NCI-H1105 (cell line): ENCODE measurements around the gene IRAK4.
"Not testable (repeated sequence)": the region's sequence is repeated elsewhere in the genome, so short reads cannot be mapped to it uniquely, and the experiment has no call there.

Experiments
- DNase-seq: peaks from one replicate; lab custom pipeline; 2025; lab: John Stamatoyannopoulos, UW

IRAK4 gene

DNA sequence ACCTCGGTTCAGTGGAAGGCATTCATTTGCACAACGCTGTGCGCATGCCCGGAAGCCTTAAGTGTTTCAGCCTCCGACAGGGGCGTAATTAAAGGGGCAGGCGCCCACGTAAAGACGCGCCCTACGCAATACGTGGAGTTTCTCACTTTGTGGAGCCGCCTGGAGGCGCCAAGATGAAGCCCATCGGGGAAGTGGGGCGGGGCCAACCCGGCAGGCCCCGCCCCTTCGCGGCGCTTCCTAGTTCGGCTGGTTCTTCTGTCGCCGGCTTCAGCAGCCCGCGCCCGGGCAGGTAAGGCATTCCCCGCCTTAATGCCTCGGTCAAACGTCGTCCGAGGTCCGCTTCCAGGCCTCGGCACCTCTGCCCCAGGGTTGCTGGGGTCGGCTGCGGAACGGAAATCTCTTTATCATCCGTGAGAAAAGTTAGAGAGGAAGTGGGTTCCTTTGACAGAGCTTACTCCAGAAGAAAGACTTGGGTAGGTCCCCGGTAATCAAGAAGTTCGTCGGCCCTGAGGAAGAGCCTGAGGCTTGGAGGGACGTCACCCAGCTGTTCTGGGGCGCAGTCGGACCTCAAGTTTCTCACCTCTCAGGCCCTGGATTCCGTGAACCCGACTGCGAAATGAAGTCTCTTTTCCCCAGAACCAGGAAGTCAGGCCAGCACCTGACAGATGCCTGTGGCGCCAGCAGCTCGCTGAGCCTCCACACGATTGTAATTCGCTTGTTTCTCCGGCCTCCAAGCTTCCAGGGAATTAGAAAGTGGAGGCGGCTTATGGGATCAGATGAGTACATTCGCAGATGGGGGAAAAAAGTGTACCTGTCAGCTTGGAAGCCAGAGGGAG lies at the start of gene IRAK4, which contains the start of gene PUS7L:
TSS of gene IRAK4 (plus strand) at position 224 of the 836 bp plus-strand sequence. CDS start 9,161 bp downstream, outside the sequence.
TSS of gene PUS7L (minus strand) at position 63 of the 836 bp plus-strand sequence. CDS start 3,545 bp downstream, outside the sequence.
- DNase-seq, result peak; percentile 97

DNA sequence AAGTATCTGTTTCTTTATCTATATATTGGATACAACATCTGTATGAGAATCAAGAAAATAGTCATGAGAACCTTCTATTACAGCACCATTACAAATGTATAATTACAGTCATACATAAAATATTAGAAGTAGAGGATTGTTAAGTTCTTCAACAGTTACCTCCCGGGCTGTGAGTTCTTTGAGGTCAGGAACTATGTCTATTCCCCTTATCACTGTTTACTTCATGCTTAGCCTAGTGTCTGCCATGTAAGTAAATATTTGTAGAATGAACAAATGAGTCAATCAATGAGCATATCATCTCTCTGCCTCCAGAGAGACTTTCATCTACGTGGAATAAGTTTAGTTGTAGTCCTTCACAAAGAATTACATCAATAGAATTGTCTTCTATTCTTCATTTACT lies 47.4 kb upstream of the IRAK4 start:
- DNase-seq, result no peak

DNA sequence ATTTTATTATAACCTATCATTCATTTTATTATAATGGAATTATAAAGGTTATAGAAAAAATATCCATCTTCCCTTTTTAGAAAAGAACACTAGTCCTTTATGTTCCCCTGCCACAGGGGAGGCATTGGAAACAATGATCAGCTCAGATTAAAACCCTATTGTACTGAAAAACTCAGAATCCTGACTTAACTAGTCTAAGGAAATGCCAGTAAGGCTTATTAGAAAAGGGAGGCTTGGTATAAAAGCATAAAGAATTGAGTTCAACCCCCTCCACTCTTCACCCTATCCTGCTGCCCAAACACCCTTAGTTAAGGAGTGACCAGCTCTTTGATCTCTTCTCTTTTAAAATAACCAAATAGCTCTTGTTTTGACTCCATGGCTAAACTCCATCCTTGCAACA lies 36.1 kb upstream of the IRAK4 start:
- no peak for DNase-seq

DNA sequence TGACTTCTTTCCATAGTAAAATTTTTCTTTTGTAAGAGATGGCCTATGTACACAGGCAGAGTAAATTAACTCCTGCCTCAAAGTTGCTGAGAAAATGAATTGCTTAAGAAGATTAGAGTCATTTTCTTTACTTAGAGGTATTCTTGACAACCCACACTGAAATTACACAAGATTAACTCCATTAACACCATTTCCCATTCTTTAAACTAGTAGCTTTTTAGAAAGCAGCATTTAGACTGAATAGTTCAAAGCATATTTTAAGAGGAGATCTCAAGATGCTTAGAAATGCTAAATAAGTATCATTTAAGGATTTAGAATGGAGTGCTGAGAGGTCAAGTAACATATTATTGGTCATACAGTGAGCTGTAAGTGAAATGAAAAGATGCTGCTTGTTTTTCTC lies 35.6 kb upstream of the IRAK4 start:
- no peak for DNase-seq

DNA sequence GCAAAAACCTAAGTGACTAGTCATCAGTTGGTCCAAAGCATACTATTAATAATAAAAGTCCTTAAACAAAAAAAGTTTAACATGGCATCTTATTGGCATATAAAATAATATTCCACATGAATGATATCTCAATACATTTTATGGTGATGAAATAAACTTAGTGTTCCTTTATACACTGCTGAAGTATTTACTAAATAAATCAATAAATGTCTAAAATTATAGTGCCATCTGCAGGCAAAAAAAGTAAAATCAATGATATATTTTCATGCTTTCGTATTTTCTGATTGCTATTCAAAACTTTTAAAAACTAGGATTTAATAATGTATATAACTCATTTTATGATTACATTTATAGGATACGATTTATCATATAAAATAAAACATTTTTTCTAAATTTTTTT lies 30.6 kb upstream of the IRAK4 start:
- no peak for DNase-seq

DNA sequence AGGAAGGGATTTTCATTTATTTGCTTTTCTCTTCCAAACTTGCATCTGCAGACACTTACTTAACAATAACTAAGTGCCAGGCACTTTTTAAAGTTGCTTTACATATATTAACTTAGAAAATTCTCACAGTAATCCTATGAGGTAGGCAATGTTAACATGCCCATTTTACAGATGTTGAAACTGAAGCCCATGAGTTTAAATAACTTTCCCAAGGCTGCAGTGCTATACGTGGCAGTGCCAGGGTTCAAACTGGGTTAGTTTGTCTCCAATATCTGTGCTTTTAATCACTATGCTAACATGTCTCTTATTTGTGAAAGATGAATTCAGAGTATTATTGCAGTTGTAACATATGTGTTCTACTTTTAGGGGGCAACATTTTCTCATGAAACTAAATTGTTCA lies 30.1 kb upstream of the IRAK4 start:
- no peak for DNase-seq

DNA sequence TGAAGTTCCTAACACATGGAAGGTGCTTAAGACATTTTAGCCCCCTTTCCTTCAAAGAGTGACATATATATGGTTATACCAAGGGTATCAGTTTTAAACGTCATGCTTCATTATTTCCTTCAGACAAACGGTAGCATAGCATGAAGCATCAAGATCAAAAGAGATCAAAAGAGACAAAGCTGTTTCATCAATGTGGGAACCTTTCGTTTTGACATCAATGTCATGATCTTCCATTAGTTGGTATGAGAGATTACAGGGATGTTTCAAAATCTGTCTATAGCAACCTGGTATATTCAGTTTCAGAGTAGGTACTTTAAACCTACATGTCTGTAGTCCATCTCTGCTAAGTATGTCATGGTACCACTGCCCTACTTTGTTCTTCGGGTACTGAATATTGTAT lies 28.5 kb upstream of the IRAK4 start:
- DNase-seq, result no peak

DNA sequence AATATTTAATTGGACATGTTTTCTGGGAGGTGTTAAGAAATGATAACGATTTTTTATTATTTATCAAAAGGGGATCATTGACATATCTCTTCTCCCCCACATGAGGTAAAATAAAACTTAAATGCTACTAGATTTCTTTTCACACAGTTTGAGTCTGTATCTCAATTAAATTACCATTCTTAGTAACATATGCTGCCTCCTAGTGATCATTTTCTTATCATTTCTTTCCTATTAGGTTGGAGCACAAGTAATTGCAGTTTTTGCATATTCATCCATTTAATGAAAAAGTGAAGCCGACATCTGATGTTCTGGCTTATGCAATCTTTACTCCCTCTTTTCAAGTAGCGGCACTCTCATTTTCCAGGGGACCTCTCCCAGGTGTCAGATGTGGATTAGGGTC lies 25.1 kb upstream of the IRAK4 start:
- DNase-seq, result no peak

DNA sequence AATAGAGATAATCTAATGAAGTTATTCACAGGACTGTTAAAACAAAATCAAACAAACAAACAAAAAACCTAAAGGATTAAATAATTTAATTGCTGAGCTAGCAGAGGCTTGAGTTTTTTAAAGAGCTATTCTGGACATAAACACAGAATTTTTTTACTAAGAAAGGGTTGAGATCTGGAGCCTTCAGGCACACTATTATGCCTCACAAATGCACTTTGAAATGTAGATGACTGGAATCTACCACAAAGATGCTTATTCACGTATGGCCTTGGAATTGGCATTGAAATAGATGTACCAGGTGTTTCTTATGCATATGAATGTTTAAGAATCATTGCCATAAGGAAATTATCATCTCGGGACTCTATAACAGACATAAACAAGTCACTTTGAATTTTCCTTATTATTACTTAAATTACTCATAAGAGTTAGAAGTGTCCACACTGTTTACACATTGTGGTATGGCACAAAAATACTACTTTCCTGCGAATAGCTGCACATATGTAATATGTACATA lies 21.8 kb upstream of the IRAK4 start:
- DNase-seq, result no peak

DNA sequence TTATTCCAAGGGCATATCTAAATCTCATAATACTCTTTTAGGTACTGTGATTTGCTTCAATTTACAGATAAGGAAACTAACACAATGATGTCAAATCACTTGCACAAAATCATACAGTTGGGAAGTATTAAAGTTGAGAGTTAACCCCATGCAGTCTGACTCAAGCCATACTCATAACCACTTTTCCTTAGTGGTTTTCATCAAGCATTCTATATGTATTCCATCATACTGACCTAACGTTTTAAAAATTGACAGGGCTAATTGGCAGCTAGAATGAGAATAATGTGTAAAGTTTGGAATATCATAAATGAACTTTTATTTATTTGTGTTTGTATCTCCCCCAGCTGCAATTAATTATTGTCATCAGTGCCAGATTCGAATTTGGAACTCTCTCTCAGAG lies 21.1 kb upstream of the IRAK4 start:
- no peak for DNase-seq

DNA sequence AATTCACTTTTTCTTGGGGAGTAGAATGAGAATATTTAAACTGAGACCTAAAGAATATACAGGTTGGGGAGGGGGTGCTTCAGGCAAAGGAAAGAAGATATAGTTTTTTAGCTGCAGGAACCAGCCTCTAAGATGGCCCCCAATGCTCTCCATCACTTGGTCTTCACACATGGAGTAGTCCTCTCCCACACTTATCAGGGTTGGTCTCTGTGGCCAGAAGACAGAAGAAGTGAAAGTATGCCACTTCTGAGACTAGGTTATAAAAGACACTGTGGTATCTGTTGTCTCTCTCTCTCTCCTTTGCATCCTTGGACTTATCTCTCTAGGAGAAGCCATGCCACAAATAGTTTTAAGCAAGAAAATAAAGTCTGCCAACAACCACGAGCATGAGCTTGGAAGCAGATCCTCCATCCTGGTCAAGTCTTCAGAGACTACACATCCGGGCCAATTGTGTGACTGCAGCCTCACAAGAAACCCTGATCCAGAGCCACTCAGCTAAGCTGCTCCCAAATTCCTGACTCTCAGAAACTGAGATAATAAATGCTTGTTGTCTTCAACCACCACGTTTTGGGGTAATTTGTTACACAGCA lies 18.1 kb upstream of the IRAK4 start:
- DNase-seq, result no peak

DNA sequence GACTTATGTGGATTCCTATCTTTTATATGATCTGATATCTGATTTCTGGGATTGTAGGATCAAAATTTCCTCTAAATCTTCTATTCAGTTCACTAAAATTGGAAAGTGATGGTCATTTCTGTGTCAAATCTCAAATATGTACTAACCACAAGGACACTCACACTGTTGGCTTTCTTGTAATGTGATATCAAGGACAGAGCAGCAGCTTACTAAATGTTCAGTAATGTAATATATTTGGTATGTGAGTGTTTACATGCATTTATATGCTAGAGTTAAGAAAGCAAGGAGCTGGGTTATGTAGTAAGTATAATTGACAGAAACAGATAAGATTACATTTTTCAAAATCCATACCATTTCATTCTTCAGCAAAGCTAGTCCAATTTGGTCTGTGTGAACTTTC lies 16.6 kb upstream of the IRAK4 start:
- DNase-seq, result no peak

DNA sequence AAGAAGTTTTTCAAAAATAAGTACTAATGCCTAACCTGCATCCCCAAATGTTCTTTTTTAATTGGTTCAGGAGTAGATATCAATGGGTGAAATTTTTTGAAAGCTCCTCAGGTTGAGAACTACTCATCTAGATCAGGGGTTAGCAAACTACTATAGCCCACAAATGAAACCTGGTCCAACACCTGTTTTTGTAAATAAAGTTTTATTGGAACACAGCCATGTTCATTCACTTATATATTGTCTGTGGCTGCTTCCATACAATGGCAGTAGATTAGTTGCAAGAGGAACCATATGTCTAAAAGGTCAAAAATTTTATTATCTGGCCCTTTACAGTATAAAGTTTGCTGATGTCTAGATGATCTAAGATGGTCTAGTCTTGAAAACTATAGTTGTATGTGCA lies 13.9 kb upstream of the IRAK4 start:
- DNase-seq, result no peak

DNA sequence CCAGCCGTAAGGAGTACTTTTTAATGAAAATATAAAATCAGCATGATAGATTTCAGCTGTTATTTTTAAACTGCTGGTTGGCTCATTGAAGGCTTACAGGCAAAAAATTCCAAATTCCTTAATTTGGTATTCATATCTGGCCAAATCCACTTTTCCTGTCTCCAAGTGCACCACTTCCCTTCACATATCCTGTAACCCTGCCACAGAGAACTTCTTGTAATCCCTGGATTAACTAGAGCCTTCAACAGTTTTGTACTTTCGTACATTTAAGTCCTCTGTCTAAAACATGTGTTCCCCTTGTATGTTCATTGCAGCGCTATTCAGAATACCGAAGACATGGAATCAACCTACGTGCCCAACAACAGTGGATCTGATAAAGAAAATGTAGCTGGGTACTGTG lies 9.7 kb upstream of the IRAK4 start:
- DNase-seq, result no peak

DNA sequence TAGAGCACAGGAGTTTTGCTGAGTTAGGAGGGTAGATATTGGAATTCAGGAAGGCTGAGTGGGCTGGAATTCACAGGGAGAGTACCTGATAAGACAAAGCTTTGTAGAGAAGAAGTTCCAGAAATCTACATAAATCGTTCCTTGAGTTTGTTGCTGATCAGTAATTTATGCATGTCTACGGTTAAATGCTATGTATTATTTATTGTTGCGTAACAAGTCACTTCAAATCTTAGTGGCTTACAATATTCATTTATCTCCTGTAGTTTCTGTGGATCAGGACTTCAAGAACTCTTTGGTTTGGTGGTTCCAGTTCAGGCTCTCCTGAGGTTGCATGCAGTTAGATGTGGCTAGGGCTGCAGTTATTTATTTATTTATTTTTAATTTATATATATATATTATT lies 7.9 kb upstream of the IRAK4 start:
- DNase-seq, result no peak

DNA sequence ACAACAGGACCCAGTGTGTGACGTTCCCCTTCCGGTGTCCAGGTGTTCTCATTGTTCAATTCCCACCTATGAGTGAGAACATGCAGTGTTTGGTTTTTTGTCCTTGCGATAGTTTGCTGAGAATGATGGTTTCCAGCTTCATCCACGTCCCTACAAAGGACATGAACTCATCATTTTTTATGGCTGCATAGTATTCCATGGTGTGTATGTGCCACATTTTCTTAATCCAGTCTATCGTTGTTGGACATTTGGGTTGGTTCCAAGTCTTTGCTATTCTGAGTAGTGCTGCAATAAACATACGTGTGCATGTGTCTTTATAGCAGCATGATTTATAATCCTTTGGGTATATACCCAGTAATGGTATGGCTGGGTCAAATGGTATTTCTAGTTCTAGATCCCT lies 7.4 kb upstream of the IRAK4 start:
- not testable (repeated sequence) for DNase-seq

DNA sequence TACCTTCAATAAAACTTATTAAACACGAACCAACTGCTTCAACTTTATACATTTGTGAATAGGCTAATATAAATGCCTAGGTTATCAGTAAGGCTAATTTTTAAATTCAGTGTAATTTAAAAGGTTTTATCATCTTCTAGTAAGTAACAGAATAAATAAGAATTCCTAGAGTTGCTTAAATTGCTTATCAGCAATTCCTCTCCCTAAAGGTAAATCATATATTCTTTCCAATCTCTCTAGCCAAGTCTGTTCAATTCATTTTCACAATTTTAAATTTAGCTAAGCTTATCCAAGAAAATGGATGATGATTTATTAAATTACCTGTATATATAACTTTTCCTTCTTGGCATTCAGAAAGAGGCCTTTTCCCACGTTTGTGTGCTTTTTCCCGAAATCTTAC lies 4.7 kb upstream of the IRAK4 start:
- no peak for DNase-seq

DNA sequence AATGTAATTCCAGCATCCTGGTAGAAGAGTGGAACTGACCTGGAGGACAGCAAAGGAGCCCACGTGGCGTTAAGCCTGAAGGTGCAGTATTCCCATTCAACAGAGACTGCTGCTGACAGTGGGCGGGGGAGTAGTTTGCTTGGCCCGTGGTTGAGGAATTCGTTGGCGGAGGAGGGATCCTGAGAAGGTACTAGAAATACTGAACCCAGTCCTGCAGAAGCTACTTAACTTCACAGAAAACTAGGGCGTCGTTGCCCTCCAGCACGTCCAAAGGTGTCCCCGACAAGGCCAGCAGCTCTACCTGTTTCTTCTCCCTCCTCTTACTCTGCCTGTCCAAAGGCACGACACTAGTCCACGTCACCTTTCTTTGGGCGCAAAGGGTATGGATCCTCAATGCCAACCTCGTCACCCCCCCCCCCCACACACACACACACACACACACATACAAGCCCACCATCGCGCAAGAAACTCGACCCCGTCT lies 464 bp upstream of the IRAK4 start:
- peak; percentile 50 for DNase-seq

DNA sequence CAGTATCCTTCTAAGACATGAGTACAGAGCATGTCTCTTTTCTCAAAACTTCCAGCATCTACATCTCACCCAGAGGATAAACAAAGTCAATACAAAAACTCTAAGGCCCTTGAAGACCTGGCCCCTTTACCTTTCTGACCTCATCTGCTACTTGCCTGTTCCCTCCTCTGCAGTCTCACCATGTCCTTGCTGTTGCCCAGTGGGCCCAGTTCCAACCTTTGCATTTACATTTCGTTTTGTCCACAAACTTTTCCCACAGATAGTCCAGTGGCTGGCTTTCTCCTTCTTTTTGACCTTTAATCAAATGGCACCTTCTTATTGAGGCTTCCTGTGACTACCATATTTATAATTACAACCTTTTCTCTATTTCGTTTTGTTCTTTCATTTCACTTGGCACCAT lies 1.6 kb downstream of the IRAK4 start:
- DNase-seq, result no peak

DNA sequence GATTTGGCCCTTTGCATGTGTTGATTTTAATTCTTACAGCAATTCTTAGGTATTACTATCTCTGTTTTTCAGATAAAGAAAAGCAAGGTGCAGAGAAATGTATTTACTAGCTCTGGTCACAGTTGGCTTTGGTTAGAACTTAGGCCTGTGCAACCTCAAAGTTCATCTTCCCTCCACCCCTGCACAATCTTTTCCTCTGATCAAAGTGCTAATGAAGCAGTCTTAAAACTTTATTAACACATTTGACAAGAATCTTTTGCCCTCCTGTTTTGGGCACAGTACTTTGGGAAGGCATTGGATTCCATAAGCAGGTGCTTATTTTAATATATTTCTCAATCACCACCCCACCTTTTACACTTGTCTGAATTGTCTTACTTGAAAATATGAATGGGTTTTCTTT lies 2.7 kb downstream of the IRAK4 start:
- DNase-seq, result no peak

DNA sequence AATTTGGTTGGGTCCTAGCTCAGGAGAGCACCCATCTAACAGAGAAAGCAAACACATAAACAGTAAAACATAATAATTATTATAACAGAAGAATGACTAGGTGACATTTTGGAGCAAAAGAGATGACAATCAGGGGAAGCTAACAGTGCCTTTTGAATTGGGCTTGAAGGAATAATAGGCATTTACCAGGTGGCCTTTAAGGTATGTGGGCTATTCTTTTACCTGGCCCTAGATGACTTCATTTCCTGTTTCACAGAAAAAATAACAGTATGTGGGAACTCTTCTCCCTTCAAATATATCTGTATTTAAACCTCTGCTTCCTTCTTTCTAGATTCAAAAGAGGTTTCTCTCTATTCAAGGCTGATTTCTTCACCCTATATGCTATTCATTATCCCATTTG lies 3.8 kb downstream of the IRAK4 start:
- DNase-seq, result no peak

DNA sequence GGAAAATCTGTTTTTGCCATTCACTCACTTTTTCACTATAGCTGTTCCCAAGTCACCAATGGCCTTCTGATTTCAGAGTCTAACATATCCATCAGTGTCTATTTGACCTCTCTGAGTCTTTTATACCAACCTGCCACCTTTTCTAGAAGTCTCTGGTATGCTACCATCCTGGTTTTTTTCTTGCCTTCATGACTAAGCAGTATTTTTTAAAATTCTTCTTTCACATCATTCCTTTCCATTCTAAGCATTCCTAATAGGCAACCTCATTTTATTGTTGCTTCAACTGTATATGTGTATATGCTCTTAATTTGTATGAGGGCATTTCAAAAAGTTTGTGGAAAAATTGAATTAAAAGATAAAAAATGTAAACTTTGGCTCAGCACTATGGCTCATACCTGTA lies 5.0 kb downstream of the IRAK4 start:
- DNase-seq, result no peak

DNA sequence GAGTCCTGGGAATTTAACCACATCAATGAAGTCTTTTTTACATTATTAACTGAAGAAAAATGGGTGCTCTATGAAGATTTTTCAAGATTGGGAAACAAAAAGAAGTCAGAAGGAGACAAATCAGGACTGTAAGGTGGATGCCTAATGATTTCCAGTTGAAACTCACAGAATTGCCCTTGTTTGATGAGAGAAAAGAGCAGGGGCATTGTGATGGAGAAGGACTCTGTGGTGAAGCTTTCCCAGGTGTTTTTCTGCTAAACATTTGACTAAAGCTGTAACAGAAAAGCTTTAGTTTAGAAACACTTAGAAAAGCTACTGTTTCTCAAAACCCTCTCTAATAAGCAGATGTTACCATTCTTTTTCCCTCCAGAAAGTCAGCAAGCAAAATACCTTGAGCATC lies 5.8 kb downstream of the IRAK4 start:
- no peak for DNase-seq
